ENCODE results near the gene HJURP.

DNA sequence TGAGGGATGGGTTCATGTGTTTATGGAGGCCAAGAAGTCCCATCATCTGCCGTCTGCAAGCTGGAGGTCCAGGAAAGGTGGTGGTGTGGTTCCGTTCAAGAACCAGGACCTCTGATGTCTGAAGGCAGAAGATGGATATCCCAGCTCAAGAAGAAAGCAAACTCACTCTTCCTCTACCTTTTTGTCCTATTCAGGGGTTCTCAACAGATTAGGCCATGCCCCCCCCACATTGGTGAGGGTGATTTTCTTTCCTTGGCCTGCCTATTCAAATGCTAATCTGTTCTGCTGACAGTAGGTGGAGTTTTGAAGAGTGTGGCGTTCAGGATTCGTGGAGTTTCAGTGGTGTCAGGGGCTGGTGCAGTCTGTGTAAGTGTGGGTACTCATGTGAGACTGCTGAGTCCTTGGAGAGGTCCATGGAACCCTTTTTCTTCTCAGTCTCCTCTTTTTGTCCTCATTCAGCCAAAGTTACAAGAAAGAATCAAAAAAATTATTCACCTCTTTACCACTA is 8.0 kb upstream of the HJURP start:
- no peak for TF ChIP-seq FOSL2 (IDR thresholded peaks at IDR 0.05)
- no peak for TF ChIP-seq FOSL2 (CRISPR knock-in tag; IDR thresholded peaks at IDR 0.05)
- TF ChIP-seq, protein P1, sequence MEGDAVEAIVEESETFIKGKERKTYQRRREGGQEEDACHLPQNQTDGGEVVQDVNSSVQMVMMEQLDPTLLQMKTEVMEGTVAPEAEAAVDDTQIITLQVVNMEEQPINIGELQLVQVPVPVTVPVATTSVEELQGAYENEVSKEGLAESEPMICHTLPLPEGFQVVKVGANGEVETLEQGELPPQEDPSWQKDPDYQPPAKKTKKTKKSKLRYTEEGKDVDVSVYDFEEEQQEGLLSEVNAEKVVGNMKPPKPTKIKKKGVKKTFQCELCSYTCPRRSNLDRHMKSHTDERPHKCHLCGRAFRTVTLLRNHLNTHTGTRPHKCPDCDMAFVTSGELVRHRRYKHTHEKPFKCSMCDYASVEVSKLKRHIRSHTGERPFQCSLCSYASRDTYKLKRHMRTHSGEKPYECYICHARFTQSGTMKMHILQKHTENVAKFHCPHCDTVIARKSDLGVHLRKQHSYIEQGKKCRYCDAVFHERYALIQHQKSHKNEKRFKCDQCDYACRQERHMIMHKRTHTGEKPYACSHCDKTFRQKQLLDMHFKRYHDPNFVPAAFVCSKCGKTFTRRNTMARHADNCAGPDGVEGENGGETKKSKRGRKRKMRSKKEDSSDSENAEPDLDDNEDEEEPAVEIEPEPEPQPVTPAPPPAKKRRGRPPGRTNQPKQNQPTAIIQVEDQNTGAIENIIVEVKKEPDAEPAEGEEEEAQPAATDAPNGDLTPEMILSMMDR (IDR thresholded peaks at IDR 0.05): no peak
- no peak for TF ChIP-seq SMC3 (IDR thresholded peaks at IDR 0.05)
- no peak for TF ChIP-seq POLR2A (IDR thresholded peaks at IDR 0.05; ENCODE audit: low read length)
- no peak for TF ChIP-seq JUN (IDR thresholded peaks at IDR 0.05)
- TF ChIP-seq, protein P2, sequence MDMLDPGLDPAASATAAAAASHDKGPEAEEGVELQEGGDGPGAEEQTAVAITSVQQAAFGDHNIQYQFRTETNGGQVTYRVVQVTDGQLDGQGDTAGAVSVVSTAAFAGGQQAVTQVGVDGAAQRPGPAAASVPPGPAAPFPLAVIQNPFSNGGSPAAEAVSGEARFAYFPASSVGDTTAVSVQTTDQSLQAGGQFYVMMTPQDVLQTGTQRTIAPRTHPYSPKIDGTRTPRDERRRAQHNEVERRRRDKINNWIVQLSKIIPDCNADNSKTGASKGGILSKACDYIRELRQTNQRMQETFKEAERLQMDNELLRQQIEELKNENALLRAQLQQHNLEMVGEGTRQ (IDR thresholded peaks at IDR 0.05): no peak
- TF ChIP-seq, protein P3, sequence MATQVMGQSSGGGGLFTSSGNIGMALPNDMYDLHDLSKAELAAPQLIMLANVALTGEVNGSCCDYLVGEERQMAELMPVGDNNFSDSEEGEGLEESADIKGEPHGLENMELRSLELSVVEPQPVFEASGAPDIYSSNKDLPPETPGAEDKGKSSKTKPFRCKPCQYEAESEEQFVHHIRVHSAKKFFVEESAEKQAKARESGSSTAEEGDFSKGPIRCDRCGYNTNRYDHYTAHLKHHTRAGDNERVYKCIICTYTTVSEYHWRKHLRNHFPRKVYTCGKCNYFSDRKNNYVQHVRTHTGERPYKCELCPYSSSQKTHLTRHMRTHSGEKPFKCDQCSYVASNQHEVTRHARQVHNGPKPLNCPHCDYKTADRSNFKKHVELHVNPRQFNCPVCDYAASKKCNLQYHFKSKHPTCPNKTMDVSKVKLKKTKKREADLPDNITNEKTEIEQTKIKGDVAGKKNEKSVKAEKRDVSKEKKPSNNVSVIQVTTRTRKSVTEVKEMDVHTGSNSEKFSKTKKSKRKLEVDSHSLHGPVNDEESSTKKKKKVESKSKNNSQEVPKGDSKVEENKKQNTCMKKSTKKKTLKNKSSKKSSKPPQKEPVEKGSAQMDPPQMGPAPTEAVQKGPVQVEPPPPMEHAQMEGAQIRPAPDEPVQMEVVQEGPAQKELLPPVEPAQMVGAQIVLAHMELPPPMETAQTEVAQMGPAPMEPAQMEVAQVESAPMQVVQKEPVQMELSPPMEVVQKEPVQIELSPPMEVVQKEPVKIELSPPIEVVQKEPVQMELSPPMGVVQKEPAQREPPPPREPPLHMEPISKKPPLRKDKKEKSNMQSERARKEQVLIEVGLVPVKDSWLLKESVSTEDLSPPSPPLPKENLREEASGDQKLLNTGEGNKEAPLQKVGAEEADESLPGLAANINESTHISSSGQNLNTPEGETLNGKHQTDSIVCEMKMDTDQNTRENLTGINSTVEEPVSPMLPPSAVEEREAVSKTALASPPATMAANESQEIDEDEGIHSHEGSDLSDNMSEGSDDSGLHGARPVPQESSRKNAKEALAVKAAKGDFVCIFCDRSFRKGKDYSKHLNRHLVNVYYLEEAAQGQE (IDR thresholded peaks at IDR 0.05): no peak
- no peak for TF ChIP-seq MAFK (IDR thresholded peaks at IDR 0.05; ENCODE audit: partially characterized antibody)
